Chondrocyte (in vitro differentiated cells): ENCODE data around the gene DOCK3. TPM values are rescaled to one million over a fixed set of nuclear protein-coding genes. Genes with fewer than 3 reads are reported as not detected.
"Not testable (repeated sequence)": the region's sequence is repeated elsewhere in the genome, so short reads cannot be mapped to it uniquely, and the experiment has no call there.

Experiments used
- DNase-seq: peaks from one replicate; pipeline ENCODE4 v3.0.0; 2021; ENCODE audit warnings: mixed read lengths, low spot score
- H3K27ac Mint-ChIP-seq: one replicate; pipeline ENCODE4 v1.8.0; 2021; ENCODE audit warnings: mild to moderate bottlenecking, moderate library complexity, mixed read lengths; ENCODE audit not compliant: unreplicated experiment
- H3K27me3 Mint-ChIP-seq: 2 replicates; pipeline ENCODE4 v1.8.0; 2021; ENCODE audit warnings: low read depth, mixed read lengths
- H3K36me3 Mint-ChIP-seq: 2 replicates; pipeline ENCODE4 v1.8.0; 2021; ENCODE audit warnings: low read depth, mixed read lengths
- H3K4me1 Mint-ChIP-seq: 2 replicates; pipeline ENCODE4 v1.8.0; 2021; ENCODE audit warnings: low read depth, mild to moderate bottlenecking, mixed read lengths
- H3K4me3 Mint-ChIP-seq: one replicate; pipeline ENCODE4 v1.8.0; 2021; ENCODE audit warnings: mild to moderate bottlenecking, moderate library complexity, mixed read lengths; ENCODE audit not compliant: unreplicated experiment
- H3K9me3 Mint-ChIP-seq: 2 replicates; pipeline ENCODE4 v1.8.0; 2021; ENCODE audit warnings: low read depth, mixed read lengths
- total RNA-seq: library from RNA; stranded (reverse); gene quantifications from 3 replicates; pipeline ENCODE4 v1.2.1, GENCODE V29; 2021
- TF ChIP-seq, protein P1 (sequence below): fragments of 200-600 bp; sonication (generic); IDR thresholded peaks from 2 replicates; pipeline ENCODE4 v1.5.0; 2021; ENCODE audit warnings: antibody characterized with exemption, mild to moderate bottlenecking, moderate library complexity

The DOCK3 gene
- total RNA-seq, 1 donor from 2014 or later = 0.25 TPM

DNA sequence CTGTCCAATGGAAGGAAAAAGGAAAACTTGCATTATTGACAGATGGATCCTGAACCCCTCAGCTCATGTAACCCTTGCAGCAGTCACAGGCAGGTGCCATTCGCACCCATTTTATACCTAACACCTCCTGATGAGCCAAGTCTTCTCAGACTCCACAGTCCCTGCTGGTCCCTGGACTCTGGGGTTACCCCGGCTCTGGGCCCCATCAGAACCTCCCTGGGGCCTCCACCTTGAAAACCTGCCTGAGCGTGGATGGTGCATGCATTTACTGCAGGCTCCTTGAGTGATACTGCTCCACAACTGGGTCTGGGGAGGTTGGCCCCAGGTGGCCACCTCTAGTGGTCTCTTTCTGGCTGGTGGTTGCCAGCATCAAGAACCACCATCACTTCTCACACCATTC, 15.9 kb upstream of the DOCK3 start:
- Mint-ChIP-seq H3K36me3 (no peaks in the 10 kb centered on the region), H3K27ac (no peak overlapping the region), H3K4me1 (peaks cover 3% of the 10 kb centered on the region), H3K4me3 (no peak overlapping the region), H3K9me3 (no peaks in the 10 kb centered on the region), H3K27me3 (no peaks in the 10 kb centered on the region)
- TF ChIP-seq, protein P1, sequence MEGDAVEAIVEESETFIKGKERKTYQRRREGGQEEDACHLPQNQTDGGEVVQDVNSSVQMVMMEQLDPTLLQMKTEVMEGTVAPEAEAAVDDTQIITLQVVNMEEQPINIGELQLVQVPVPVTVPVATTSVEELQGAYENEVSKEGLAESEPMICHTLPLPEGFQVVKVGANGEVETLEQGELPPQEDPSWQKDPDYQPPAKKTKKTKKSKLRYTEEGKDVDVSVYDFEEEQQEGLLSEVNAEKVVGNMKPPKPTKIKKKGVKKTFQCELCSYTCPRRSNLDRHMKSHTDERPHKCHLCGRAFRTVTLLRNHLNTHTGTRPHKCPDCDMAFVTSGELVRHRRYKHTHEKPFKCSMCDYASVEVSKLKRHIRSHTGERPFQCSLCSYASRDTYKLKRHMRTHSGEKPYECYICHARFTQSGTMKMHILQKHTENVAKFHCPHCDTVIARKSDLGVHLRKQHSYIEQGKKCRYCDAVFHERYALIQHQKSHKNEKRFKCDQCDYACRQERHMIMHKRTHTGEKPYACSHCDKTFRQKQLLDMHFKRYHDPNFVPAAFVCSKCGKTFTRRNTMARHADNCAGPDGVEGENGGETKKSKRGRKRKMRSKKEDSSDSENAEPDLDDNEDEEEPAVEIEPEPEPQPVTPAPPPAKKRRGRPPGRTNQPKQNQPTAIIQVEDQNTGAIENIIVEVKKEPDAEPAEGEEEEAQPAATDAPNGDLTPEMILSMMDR = no peak
- peak; percentile 59 for DNase-seq

DNA sequence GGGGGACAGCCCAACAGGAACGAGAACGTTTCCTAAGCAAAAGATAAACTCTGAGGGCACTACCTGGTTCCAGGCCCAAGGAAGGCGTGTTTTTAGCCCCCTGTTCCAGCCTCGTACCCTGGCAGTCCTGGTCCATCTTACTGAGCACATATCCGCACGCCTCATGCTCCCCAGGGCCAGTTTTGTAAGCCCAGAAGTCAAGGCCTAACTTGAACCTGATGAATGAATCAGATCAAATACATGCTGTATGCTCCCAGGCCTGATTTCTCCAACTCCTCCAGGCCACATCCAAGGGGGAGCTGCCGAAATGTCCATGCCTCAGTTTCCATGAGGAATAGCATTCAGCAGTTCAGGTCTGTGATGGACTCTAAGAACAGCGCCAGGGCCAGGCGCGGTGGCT, 14.3 kb upstream of the DOCK3 start:
- peak; percentile 24 for DNase-seq
- H3K4me3 Mint-ChIP-seq = no peak overlapping the region
- no peak overlapping the region for H3K27ac Mint-ChIP-seq
- TF ChIP-seq, protein P1 = no peak
- peaks cover 3% of the 10 kb centered on the region for H3K4me1 Mint-ChIP-seq
- no peaks in the 10 kb centered on the region for H3K36me3 Mint-ChIP-seq
- no peaks in the 10 kb centered on the region for H3K9me3 Mint-ChIP-seq
- H3K27me3 Mint-ChIP-seq = peaks cover 2% of the 10 kb centered on the region

DNA sequence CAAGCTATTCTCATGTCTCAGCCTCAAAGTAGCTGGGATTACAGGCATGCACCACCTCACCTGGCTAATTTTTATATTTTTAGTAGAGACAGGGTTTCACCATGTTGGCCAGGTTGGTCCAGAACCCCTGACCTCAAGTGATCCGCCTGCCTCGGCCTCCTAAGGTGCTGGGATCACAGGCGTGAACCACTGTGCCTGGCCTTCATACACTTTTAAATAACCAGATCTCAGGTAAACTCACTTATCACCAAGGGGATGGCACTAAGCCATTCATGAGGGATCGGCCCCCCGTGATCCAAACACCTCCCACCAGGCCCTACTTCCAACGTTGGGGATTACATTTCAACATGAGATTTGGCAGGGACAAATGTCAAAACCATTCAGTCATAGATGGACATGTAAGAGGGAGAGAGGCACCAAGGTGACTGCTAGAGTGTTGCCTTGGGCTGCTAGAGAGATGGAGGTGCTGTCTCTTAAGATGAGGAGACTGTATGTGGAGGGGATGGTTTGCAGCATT, 13.3 kb upstream of the DOCK3 start:
- Mint-ChIP-seq H3K27me3 (peaks cover 3% of the 10 kb centered on the region), H3K9me3 (no peaks in the 10 kb centered on the region), H3K4me3 (no peak overlapping the region), H3K36me3 (no peaks in the 10 kb centered on the region), H3K4me1 (peaks cover 3% of the 10 kb centered on the region), H3K27ac (no peak overlapping the region)
- TF ChIP-seq, protein P1 = no peak
- peak; percentile 37 for DNase-seq

DNA sequence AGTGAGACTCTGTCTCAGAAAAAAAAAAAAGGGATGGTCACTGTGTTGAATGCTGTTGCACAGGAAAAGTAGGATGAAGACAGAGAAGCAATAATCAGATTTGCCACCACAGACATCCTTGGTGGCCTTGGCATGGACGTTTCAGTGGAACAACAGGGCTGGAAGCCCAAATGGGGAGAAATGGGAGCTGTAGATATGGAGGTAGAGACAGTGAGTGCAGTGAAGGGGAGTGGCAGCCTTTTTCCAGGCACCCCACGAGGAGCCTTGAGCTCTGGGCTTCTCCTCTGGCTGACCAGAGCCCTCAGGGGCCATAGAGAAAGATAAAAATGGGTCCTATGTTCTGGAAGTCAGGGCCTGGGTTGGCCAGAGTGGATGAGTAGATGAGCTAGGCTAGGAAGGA, 12.3 kb upstream of the DOCK3 start:
- no peak overlapping the region for H3K27ac Mint-ChIP-seq
- peaks cover 7% of the 10 kb centered on the region for H3K27me3 Mint-ChIP-seq
- no peak overlapping the region for H3K4me3 Mint-ChIP-seq
- no peaks in the 10 kb centered on the region for H3K9me3 Mint-ChIP-seq
- DNase-seq = peak; percentile 32
- TF ChIP-seq, protein P1 = no peak
- no peaks in the 10 kb centered on the region for H3K36me3 Mint-ChIP-seq
- H3K4me1 Mint-ChIP-seq = peaks cover 3% of the 10 kb centered on the region

- Mint-ChIP-seq H3K36me3 (no peaks in the 10 kb centered on the region), H3K27me3 (peaks cover 17% of the 10 kb centered on the region), H3K9me3 (no peaks in the 10 kb centered on the region), H3K4me1 (no peaks in the 10 kb centered on the region), H3K4me3 (no peak overlapping the region), H3K27ac (no peak overlapping the region)
- no peak for DNase-seq
- TF ChIP-seq, protein P1 = no peak
These were observed 9.5 kb upstream of the DOCK3 start for GRCh38 chr3:50665081-50665840.

DNA sequence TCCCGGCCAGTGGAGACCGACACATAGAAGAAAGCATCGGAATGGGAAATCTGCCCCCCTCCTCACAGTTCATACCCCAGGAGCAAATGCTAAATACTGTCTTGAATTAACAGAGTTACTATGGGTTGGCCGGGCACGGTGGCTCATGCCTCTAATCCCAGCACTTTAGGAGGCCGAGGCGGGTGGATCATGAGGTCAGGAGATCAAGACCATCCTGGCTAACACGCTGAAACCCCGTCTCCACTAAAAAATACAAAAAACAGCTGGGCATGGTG, 8.9 kb upstream of the DOCK3 start:
- not testable (repeated sequence) for H3K4me1 Mint-ChIP-seq, DNase-seq, H3K9me3 Mint-ChIP-seq, H3K36me3 Mint-ChIP-seq, H3K4me3 Mint-ChIP-seq, H3K27ac Mint-ChIP-seq
- peaks cover 21% of the 10 kb centered on the region for H3K27me3 Mint-ChIP-seq
